Epithelial cell of esophagus (primary cell): ENCODE results near the gene ACIN1.

Experiments
- DNase-seq: peaks from one replicate; pipeline ENCODE4 v3.0.0; 2010; ENCODE audit warnings: low read depth
- H3K4me3 ChIP-seq: 2 replicates; pipeline ENCODE4 v1.5.1; 2011; ENCODE audit warnings: mild to moderate bottlenecking, low read length, control low read depth
- CTCF ChIP-seq: IDR thresholded peaks from 2 replicates; pipeline ENCODE4 v1.5.1; 2011; ENCODE audit warnings: low read depth, mild to moderate bottlenecking, low read length, control low read depth, inconsistent platforms; ENCODE audit not compliant: insufficient read depth; ENCODE audit errors: missing control alignments

The ACIN1 gene

GRCh38 chr14:23071244-23071920 is 23.6 kb downstream of the ACIN1 start:
- no peak for TF ChIP-seq CTCF
- H3K4me3 ChIP-seq: peak overlapping the region; percentile 92
- peak; percentile 92 for DNase-seq

GRCh38 chr14:23070262-23071129 is 24.4 kb downstream of the ACIN1 start:
- no peak for TF ChIP-seq CTCF
- DNase-seq: no peak
- peak overlapping the region; percentile 92 for H3K4me3 ChIP-seq

- no peak overlapping the region for H3K4me3 ChIP-seq
- no peak for TF ChIP-seq CTCF
- DNase-seq: no peak
Observed at GRCh38 chr14:23069413-23069806, 25.5 kb downstream of the ACIN1 start.

- peak; percentile 94 for DNase-seq
- TF ChIP-seq CTCF: peak; percentile 100
Observed at GRCh38 chr14:23068789-23069412, 26.0 kb downstream of the ACIN1 start.

GRCh38 chr14:23067847-23068788 is 26.8 kb downstream of the ACIN1 start:
- no peak overlapping the region for H3K4me3 ChIP-seq
- TF ChIP-seq CTCF: no peak
- DNase-seq: no peak

More at GRCh38 chr14:23068789-23069412, 26.0 kb downstream of the ACIN1 start:
- no peak overlapping the region for H3K4me3 ChIP-seq
